ENCODE results near the gene CEP250. TPM values are rescaled to one million over a fixed set of nuclear protein-coding genes. Genes with fewer than 3 reads are reported as not detected.

CEP250 gene
- total RNA-seq, 2 experiments from 2014 or later: 31.6 to 74.4 TPM

DNA sequence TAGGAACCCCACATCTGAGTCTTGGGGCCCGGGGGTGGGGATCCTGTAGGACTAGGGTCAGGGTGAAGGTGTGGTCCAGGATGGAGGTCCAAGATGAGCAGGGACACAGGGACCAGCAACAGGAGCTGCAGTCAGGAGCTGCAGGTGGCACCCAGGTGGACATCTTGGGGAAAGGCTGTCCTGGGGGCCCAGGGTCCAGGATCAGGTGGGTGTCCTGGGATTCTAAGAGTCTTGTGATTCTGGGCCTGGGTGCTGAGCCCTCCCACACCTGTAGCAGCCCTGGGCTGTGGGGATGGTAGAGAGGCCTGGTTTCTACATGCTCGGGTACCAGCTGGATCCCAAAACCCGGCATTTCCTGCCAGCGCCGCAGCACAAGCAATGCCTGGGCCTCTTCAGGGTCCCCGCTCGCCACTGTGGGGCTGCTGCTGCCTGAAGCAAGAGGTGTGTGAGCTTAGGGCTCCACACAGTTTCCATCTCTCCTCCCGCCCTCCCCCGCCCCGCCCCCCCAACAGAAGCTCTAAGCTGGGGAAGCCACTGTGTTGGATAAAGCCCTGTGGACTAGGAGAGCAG is 107.2 kb downstream of the CEP250 start:
- ChIA-PET POLR2A (no interaction called here), CTCF (ENCODE audit: unreplicated experiment) (interaction anchor here (0.7 kb wide), 1 partner anchor 61 kb away, joined by 3 read pairs; no protein-coding TSS in a partner anchor)

DNA sequence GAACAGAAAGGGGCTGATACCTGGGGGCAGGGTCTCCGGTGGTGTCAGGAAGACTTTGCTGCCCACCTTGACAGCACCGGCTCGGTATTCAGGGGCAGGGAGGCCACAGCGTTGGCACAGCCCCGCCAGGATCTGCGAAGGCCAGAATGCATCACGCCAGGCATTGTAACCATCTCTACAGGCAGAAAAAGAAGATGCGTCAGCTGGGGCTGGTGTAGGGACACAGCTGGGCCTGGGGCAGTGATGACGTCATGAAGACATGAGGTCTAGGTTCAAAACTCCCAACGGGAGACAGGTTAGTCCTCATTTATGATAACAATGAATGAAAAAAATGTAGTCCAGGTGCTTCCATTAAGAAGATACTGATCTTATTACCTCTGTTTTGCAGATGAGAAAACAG is 108.4 kb downstream of the CEP250 start:
- intact Hi-C loops (cut with micrococcal nuclease; ENCODE audit: unreplicated experiment): loop anchor here (10.0 kb wide), 1 partner anchor 101 kb away; the partner anchor contains the start of genes CPNE1 and RBM12
- peaks cover 16% of the 10 kb centered on the region for H3K4me1 ChIP-seq (ENCODE audit: insufficient read depth, low read length, poor library complexity, severe bottlenecking)
- H3K4me3 ChIP-seq (ENCODE audit: low read depth, low read length, poor library complexity, severe bottlenecking): no peak overlapping the region
- no TSS peak for BruUV-seq (replicated peaks)
- ChIA-PET POLR2A (interaction anchor here (0.9 kb wide), 1 partner anchor 15 kb away, joined by 3 read pairs; no protein-coding TSS in a partner anchor), CTCF (ENCODE audit: unreplicated experiment) (no interaction called here)
- TF ChIP-seq EZH2phosphoT487 (IDR thresholded peaks at IDR 0.05; ENCODE audit: borderline replicate concordance, low read depth, low read length) (no peak), CTCF (conservative IDR thresholded peaks at IDR 0.05; ENCODE audit: low read length) (no peak)
- no peak overlapping the region for H3K27ac ChIP-seq (ENCODE audit: low read depth, low read length, poor library complexity, severe bottlenecking)
- H4K20me1 ChIP-seq (ENCODE audit: insufficient read depth, low read length): no peaks in the 10 kb centered on the region
- no peaks in the 10 kb centered on the region for H3K9me2 ChIP-seq (ENCODE audit: insufficient read depth, low read length)
- H3K79me2 ChIP-seq (ENCODE audit: insufficient read depth, low read depth, low read length): no peaks in the 10 kb centered on the region
- no peak overlapping the region for H3K4me2 ChIP-seq (ENCODE audit: low read length)
- no peaks in the 10 kb centered on the region for H3K9me3 ChIP-seq (ENCODE audit: low read length)
- no peaks in the 10 kb centered on the region for H3K36me3 ChIP-seq (ENCODE audit: insufficient read depth, low read length)
- no peak overlapping the region for H2AFZ ChIP-seq (ENCODE audit: low read length)
- no peak for DNase-seq (ENCODE audit: low spot score)

More for the DNA sequence above, 107.2 kb downstream of the CEP250 start:
- H3K36me3 ChIP-seq (ENCODE audit: insufficient read depth, low read length): peaks cover 6% of the 10 kb centered on the region; the same call in 1 of the 2 replicates
- H3K27ac ChIP-seq (ENCODE audit: low read depth, low read length, poor library complexity, severe bottlenecking): no peak overlapping the region
- no TSS peak for BruUV-seq (replicated peaks)
- H3K4me1 ChIP-seq (ENCODE audit: insufficient read depth, low read length, poor library complexity, severe bottlenecking): peaks cover 13% of the 10 kb centered on the region
- TF ChIP-seq EZH2phosphoT487 (IDR thresholded peaks at IDR 0.05; ENCODE audit: borderline replicate concordance, low read depth, low read length): no peak
- TF ChIP-seq CTCF (conservative IDR thresholded peaks at IDR 0.05; ENCODE audit: low read length): no peak
- no peaks in the 10 kb centered on the region for H3K79me2 ChIP-seq (ENCODE audit: insufficient read depth, low read depth, low read length)
- no peaks in the 10 kb centered on the region for H3K9me3 ChIP-seq (ENCODE audit: low read length)
- intact Hi-C loops (cut with micrococcal nuclease; ENCODE audit: unreplicated experiment): loop anchor here (10.0 kb wide), 1 partner anchor 102 kb away; the partner anchor contains the start of genes CPNE1 and RBM12
- H3K9me2 ChIP-seq (ENCODE audit: insufficient read depth, low read length): no peaks in the 10 kb centered on the region
- H3K4me2 ChIP-seq (ENCODE audit: low read length): no peak overlapping the region
- no peak for DNase-seq (ENCODE audit: low spot score)
- H3K4me3 ChIP-seq (ENCODE audit: low read depth, low read length, poor library complexity, severe bottlenecking): no peak overlapping the region
- H2AFZ ChIP-seq (ENCODE audit: low read length): no peak overlapping the region
- H4K20me1 ChIP-seq (ENCODE audit: insufficient read depth, low read length): no peaks in the 10 kb centered on the region

- H2AFZ ChIP-seq (ENCODE audit: low read length): no peak overlapping the region
- DNase-seq (ENCODE audit: low spot score): no peak
- no peak overlapping the region for H3K4me2 ChIP-seq (ENCODE audit: low read length)
- no peaks in the 10 kb centered on the region for H3K36me3 ChIP-seq (ENCODE audit: insufficient read depth, low read length)
- H3K79me2 ChIP-seq (ENCODE audit: insufficient read depth, low read depth, low read length): no peaks in the 10 kb centered on the region
- no peaks in the 10 kb centered on the region for H3K9me2 ChIP-seq (ENCODE audit: insufficient read depth, low read length)
- no peak overlapping the region for H3K27ac ChIP-seq (ENCODE audit: low read depth, low read length, poor library complexity, severe bottlenecking)
- ChIA-PET CTCF (ENCODE audit: unreplicated experiment) (no interaction called here), POLR2A (interaction anchor here (0.6 to 0.9 kb wide), 2 partner anchors 14 to 15 kb away, joined by 3 to 4 read pairs; no protein-coding TSS in a partner anchor)
- H3K4me1 ChIP-seq (ENCODE audit: insufficient read depth, low read length, poor library complexity, severe bottlenecking): peaks cover 17% of the 10 kb centered on the region
- H4K20me1 ChIP-seq (ENCODE audit: insufficient read depth, low read length): no peaks in the 10 kb centered on the region
- no TSS peak for BruUV-seq (replicated peaks)
- H3K9me3 ChIP-seq (ENCODE audit: low read length): no peaks in the 10 kb centered on the region
- no peak for TF ChIP-seq EZH2phosphoT487 (IDR thresholded peaks at IDR 0.05; ENCODE audit: borderline replicate concordance, low read depth, low read length)
- no peak for TF ChIP-seq CTCF (conservative IDR thresholded peaks at IDR 0.05; ENCODE audit: low read length)
- no peak overlapping the region for H3K4me3 ChIP-seq (ENCODE audit: low read depth, low read length, poor library complexity, severe bottlenecking)
- intact Hi-C loops (cut with micrococcal nuclease; ENCODE audit: unreplicated experiment): loop anchor here (10.0 kb wide), 1 partner anchor 100 kb away; the partner anchor contains the start of genes CPNE1 and RBM12
Measured at GRCh38 chr20:35564905-35565304, 109.5 kb downstream of the CEP250 start.

All from OCI-LY7 (cell line).